GM12873 (cell line): ENCODE measurements around the gene TMEM208.

Experiments
- TF ChIP-seq, protein P1 (sequence below): IDR thresholded peaks from 2 replicates; pipeline ENCODE4 v1.5.1; 2012; ENCODE audit warnings: low read depth, mild to moderate bottlenecking, moderate library complexity, low read length, control low read depth; ENCODE audit not compliant: insufficient read depth; ENCODE audit errors: missing control alignments

TMEM208 gene

DNA sequence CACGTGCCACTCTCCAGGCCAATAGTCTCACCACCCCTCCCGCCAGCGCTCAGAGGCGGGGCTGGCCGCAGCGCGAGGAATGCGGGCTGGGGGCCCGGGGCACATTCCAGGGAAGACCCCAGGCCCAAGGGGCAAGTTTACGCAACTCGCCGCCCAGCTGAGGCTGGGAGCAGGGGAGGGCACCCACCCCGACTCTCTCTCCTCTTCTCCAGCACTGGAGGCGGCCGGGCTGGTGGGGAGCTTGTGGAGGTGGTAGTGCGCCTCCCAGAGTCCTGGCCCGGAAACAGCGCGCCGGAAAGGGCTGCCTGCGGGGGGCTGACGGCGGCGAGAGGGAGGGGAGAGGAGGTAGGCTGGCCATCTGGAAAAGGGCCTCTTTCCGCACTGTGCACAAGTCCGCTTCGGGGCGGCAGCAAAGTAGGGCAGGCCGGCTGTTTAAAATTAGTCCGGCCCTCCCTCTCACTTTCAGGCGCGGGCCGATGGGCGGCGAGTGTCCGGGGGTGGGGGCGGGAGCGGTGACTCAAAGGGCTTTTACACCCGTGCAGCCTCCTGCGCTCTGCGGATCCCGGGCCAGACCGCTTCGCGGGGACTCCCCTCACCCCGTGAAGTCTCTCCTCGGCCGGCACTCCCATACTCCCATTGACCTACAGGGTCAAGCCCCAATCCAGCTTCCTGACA, 19.3 kb downstream of the TMEM208 start:
- TF ChIP-seq, protein P1, sequence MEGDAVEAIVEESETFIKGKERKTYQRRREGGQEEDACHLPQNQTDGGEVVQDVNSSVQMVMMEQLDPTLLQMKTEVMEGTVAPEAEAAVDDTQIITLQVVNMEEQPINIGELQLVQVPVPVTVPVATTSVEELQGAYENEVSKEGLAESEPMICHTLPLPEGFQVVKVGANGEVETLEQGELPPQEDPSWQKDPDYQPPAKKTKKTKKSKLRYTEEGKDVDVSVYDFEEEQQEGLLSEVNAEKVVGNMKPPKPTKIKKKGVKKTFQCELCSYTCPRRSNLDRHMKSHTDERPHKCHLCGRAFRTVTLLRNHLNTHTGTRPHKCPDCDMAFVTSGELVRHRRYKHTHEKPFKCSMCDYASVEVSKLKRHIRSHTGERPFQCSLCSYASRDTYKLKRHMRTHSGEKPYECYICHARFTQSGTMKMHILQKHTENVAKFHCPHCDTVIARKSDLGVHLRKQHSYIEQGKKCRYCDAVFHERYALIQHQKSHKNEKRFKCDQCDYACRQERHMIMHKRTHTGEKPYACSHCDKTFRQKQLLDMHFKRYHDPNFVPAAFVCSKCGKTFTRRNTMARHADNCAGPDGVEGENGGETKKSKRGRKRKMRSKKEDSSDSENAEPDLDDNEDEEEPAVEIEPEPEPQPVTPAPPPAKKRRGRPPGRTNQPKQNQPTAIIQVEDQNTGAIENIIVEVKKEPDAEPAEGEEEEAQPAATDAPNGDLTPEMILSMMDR = peak; percentile 52

DNA sequence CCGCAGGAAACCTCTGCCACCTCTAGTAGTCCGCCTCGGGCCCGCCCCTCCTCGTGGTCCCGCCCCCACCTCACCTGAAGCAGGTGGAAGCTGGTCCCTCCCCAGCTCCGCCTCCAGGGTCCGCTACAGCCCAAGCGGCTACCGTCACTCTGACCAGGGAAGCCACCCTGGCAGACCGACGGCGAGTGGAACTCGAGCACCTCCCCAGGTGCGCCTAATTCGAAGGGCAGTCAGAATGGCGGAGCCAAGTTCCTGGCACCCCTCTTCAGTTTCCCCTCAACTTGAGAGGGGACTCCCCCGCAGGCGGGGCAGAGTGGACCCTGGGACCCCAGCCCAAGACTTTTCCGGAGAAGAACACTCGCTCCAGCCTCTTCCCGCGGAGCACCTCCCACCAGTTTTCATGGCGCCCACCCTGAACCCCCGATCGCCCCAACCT, 19.8 kb downstream of the TMEM208 start:
- TF ChIP-seq, protein P1 = no peak

DNA sequence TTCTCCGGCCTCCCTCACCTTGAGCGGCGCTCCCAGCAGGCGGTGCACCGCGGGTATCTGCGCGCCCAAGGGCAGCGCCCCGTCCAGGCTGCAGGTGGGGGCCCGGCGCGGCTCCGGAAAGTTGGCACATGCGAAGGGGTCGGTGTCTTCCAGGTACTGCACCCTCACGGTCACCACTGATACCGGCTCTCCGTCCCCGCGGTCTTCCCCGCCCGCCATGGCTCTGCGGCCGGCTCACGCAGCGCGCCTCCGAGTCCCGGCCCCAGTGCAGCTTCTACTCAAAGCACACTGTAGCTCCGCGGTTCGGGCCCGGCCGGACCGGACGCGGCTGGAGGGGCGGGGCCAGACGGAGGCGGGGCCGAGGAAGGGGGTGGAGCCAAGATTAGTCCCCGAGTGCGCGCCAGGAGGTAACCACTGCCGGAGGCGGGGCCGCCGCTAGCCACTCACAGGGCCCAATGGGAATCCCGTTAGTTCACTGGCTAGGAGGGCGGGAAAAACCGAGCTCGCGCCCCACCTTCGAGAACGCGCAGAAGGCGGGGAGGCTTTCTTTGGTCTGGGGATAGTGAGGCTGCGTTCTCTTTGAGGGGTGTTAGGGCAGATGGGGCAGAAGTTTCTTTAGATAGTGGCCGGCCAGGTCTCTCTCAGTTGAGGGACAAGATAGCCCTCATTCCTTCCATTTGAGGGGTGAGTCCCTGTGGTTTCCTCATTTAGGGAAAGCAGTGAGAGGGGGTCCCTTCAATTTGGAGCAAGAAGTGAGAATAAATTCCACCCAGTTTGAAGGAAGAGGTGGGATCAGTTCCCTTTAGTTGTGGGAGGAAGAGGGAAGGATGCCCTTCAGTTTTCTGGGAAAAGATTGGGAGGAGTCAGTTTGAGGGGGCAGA, 20.5 kb downstream of the TMEM208 start, which contains the start of gene FHOD1:
TSS of gene FHOD1 (minus strand) at position 290 of the 881 bp plus-strand sequence. CDS start at position 219, 71 bp downstream.
- TF ChIP-seq, protein P1 = no peak

DNA sequence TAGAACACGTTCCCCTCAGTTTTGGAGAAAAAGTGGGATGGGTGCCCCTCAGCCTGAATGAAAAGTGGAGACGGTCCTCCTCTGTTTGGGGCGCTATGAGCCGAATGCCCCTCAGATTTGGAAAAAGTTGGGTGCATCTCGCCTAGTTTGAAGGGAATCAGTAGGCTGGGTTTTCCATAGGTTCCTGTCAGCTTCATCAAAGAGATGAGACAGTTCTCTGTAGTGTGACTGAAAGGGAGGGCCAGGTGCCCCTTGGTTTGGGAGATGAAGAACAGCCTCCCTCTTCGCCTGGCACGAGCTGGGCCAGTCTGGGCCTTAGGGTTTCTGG, 21.1 kb downstream of the TMEM208 start:
- TF ChIP-seq, protein P1 = no peak

DNA sequence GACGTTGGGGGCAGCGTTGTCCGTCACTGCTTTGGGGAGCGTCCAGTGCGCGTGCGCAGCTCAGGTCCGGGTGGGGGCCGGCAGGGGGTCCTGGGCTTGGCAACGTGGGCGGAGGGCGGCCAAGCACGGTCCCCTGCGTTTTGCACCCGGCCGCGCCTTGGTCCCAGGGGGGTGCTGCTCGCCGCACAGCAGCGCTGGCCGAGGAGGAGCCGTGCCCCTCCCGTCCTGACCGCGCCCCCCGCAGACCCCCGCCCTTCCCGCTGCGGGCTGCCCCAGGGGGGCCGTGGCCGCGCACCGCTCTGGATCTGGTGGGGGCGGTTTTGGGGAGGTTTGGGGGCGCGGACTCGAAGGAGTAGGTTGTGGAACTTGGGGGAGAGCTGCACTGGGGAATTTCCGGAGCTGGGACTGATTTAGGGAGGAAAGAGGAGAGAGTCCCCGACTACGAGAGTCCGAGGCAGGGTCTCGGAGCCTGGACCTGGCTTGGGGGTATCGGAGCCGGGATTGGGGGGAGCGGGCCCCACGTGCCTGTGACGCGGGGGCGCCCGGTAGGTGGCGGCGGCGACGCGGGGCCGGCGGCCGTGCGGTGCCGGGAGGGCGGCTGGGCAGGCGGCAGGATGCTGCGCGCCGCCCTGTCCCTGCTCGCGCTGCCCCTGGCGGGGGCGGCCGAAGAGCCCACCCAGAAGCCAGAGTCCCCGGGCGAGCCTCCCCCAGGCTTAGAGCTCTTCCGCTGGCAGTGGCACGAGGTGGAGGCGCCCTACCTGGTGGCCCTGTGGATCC, 21.7 kb downstream of the TMEM208 start, which contains the start of gene SLC9A5:
TSS of gene SLC9A5 (plus strand) at position 579 of the 777 bp plus-strand sequence. CDS start at position 615, 36 bp downstream.
- TF ChIP-seq, protein P1 = peak; percentile 23

DNA sequence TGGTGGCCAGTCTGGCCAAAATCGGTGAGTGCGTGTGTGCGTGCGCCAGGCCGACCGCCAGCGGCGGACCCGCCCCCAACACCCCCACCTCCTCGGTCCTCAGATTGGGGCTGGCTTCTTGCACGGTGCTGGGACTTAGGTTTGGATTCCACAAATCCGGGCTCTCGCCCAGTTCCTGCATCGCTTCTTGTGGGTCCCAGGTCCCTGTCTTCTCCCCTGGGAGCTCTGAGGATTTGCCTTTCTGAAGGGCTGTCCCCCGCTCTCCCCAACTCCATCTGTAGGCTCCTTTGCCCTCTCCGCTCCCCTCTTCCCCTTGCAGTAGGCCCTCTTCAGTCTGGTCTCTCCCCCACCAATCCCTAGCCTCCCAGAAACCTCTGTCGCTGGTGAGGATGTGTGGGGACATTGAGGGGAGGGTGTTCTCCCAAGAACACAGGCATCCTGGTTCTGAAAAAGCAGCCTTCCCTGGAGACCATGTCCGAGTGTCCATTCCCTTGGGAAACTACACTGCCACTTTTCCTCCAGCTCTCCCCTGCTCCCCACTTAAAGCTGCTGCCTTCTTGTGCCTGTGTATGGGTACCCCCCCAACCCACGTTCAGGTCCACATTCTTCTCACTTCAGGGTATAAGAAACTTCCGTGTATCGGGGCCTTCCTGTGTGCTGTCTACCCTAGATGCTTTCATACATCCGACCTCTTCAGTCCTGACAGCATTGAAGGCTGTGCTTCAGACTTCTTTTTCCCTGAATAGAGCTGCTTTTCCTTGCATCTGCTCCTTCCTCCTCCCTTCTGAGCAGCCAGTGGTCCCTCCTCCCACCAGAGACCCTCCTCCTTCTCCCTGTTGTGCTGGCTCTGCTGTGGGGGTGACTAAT, 22.5 kb downstream of the TMEM208 start:
- TF ChIP-seq, protein P1 = no peak
